Measurements from ENCODE around the gene TXNRD2. TPM values are rescaled to one million over a fixed set of nuclear protein-coding genes. Genes with fewer than 3 reads are reported as not detected.

TXNRD2 gene
- total RNA-seq, 1 donor from 2014 or later: 11.7 TPM

GRCh38 chr22:19857382-19857781 lies 84.2 kb downstream of the TXNRD2 start:
- no peak for ATAC-seq

- peak; percentile 16 for ATAC-seq
These were observed 85.9 kb downstream of the TXNRD2 start for GRCh38 chr22:19855504-19856409.

DNA sequence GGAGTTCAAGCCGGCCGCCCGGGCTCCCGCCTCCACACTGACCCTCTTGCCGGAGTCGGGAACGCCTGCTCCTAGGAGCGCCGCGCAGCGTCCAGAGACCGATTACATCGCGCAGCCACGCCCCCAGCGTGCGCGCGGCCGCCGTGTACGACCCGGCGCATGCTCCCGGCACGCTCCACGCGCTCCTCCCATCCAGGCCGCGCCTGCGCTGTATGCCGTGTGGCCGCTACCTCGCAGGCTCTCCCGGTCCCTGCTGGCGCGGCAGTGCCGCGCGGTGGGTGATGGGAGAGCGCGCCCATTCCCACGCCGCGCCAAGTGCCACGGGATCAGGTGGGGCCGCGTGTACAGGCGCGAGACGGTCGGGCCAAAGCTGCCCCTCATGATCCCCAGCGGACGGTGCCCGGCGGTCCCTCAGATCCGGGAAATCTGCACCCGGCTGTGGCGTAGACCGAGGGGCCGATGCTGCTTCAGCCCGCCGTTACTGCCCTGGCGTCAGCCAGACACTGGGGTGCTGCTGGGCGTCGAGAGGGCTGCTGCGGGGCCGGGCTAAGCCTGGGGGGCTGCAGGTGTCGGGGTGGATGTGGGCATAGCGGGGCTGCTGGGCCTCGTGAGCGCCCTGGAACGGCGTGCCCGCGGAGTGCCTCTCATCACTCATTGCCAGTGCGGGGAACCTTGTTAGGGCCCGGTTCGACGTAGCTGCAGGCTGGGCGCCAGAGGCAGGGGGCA lies 86.7 kb downstream of the TXNRD2 start, which contains the start of the genes GNB1L and RTL10:
TSS of gene GNB1L (minus strand) at position 97 of the 726 bp plus-strand sequence. CDS start 33,519 bp downstream, outside the sequence.
TSS of gene RTL10 (minus strand) at position 97 of the 726 bp plus-strand sequence. CDS start 2,613 bp downstream, outside the sequence.
- peak; percentile 93 for ATAC-seq

DNA sequence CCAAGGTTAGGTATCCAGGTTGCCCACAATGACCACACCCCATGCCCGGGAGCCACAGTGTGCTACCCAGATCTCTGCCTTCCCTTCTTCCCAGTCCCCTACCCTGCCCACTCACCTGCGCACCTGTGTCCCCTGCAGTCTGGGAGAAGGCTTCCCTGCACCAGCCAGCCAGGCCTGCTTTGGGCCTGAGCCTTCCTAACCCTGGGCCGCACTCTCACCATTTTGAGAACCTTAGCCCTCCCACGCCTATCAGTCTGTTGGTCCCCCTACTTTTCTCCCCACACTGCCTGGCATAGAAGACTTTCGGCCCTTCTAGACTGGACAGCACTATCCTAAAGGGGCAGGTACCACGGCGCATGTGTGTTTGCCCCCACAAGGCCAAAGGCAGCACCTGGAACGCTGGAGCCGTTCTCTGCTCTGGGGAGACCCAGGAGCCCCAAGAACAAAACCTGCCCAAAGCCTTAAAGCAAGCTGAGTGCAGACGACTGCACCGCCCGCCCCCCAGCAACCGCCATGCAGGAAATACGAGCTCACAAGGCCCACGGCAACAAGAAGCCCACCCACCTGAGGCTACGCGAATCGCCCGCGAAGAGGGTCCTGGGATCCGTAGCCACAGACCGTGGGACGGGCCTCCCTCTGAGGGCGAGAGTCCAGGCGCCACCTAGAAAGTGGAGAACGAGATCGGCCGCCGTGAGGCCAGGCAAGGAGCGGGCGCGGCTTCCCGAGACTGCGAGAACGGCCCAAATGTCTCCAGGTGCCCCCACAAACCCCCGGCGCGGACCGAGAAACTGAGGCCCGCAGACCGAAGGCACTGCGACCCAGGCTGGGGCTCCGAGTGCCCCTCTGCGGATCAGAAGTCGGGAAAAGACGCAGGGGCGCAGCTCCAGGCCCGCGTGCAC lies 87.5 kb downstream of the TXNRD2 start:
- ATAC-seq: no peak

DNA sequence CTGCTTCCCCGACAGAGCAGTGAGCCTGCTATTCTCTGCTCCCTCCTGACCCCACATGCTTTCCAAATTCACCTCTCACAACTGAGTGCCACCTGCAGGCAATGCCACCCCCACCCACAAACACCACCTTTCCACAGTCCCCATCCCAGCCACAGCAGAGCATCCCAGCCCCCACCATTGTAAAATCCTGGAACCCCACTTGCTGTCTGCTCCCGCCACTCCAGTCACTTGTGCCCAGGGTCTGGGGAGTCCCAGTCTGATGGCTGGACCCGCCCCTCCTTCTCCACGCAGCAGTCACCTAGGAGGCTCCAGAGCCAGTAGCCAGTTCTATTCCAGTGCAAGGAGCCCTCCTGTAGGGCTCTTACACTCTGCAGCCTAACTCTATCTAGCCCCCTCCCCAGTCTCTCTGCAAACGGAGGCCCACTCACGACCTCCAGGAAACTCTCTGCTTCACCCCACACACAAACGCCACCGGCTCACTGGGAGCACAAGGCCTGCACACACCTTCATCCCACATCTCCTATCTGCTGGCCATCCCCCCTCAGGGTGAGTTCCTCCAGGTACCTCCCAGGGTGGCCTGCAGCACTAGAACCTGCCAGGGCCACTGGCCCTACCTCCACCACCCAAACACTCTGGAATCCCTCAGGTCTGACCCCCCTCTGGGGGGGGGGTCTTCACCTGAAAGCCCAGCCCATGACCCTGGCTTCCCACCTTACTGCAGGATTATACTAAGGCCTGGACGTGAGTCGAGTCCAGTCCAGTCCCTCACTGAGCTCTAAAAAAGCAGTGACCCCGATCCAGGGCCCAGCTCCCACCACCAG lies 88.3 kb downstream of the TXNRD2 start:
- ATAC-seq: no peak

- ATAC-seq: no peak
These were observed 89.3 kb downstream of the TXNRD2 start for GRCh38 chr22:19852177-19852781.

GRCh38 chr22:19851291-19852176 lies 90.1 kb downstream of the TXNRD2 start:
- ATAC-seq: no peak

DNA sequence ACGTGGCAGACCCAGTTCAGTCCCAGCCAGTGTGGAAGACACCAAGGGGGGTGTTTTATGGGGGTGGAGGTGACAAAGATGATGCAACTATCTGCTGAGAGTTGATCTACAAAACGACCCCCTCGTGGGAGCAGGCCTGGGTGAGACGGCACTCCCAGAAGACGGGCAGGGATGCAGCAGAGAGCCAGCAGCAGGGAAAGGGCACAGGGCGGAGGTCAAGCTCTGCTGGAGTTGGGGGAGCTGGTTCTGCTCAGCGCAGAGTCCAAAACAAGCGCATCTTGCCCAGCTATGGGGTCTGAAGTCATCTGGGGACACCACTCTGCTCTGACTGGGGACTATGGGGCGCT lies 90.9 kb downstream of the TXNRD2 start:
- no peak for ATAC-seq

GRCh38 chr22:19849835-19850762 lies 91.5 kb downstream of the TXNRD2 start:
- ATAC-seq: peak; percentile 55

DNA sequence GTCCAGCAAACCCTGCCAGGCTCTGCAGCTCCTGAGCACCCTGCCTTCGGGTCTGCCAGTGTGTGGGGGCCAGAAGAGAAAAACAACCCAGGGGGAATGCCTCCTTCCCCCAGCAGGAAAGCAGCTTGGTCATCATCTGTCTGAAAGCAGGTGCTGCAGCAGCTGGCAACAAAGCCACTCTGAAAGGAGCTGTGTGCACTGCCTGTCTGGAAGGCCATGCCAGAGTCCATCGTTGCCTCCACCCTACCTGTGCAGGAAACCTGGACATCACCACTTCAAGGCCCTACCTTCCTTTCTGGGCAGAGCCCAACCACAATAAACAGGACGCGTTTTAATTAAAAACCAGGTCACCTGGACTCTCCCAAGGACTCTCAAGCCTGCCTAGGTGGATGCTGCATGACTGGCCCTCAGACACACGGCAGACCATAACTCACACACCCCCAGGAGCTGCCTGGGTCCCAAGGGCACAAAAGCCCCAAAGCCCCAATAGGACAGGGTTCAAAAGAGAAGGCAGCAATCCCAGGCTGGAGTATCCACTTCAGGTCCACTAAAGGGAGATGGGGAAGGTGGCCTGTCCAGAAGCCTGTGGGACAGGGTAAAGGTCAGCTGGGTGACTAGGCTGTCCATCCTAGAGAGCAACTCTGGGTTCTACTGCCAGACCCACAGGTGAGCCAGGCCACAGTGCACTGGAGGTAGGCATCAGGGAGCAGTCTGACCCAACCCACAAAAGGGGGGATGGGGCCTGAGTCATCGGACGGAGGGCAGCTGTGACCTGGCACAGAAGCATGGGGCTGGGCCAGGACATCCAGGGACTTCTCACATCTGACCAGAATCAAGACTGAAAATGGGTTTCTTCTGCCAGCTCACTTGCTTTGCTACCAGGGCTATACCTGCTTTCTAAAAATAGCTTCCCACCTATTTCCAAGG lies 93.1 kb downstream of the TXNRD2 start:
- ATAC-seq: peak; percentile 53

DNA sequence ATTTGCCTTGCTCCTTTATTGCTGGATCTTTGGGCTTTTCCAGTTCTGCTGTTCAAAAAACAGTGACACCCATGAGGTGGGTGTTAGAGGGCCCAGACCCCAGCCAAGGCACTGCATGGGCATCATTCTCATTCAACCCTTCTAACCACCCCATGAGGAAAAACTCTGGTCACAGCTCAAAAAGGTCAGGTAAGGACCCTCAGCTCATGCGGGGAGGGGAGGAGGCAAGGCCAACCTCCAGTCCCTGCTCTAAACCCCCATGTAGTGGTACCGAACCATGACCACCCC lies 94.3 kb downstream of the TXNRD2 start:
- no peak for ATAC-seq

GRCh38 chr22:19846620-19847344 lies 94.8 kb downstream of the TXNRD2 start:
- no peak for ATAC-seq

DNA sequence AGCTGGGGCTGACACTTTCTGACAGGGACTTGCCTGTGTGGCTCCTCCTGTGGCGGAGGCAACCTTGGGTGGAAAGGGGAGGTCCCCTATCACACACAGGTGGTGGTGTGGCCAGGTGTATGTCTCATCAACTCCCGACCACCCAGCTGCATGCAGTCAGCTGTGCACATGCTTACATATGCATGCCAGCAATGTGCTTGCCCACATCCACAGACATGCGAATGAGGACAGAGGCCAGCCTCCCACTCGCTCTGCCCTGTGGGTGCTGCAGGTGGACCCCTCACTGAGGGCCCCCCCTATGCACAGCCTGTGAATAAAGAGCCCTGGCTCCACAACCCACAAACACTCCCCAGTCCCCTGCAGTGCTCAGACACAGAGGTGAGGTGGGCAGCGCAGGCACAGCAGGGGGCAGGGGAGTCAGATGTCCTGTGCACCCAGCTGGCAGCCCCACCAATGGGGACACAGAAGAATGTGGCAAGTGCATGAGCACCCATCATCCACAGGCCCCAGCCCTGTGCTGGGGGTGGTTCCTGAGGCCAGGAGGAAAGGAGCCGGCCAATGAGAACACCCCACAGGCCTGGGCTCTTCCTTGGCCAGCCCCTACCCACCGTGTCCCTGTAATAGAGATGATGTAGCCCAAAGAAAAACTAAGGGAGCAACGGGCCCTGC lies 96.4 kb downstream of the TXNRD2 start:
- no peak for ATAC-seq

DNA sequence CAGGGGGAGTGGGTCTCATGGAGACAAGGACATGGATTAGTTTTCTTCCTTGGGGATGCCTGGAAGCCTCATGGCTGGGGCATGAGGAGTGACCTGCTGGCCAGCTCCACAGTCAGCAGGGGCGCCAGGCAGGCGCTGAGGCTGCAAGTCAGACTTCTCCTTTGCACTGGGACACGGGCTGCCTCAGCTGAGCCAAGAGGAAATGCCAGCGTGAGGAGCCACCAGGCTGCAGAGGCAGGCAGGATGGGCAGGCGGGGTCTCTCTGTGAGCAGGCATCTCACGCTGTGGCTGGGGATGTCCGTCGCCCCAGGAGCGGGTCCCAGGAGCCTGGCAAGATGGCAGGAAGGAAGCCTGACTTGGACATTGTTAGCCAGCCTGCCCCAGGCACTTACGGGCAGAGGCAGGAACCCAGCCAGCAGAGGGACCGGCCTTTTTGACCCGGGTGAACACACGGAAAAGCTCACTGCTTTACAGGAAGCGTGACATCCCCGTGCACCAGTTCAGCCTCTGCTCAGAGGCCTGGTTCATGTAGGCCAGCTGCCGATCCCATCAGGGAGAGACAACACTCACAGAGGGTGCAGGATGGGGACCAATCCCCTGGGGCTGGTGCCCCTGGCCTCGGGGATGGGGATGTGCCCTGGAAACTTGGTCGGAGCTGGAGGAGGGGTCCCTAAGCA lies 97.1 kb downstream of the TXNRD2 start:
- ATAC-seq: peak; percentile 52

DNA sequence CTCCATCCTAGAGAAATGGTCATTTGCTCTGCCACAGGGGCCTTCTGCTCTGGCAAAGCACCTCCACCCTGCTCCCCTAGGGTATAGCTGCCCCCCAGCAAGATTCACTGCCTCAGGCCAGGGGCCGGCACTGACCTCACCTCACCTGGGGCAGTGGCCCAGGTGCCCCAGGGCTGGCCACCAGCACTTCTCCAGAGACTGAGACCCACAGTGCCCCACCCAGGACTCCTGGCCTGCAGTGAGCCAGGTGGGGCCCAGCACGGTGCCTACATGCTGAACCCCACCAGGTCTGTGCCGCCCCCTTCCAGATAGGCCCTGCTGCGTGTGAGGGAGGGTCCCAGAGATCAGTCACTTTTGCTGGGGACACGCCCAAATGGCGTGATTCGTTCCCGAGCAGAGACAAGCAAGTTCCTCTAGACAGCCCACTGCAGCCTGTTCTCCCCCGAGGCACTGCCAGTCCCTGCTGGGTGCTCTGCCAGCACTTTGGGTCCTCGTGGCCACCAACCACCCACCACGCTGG lies 97.7 kb downstream of the TXNRD2 start:
- no peak for ATAC-seq

Data from esophagus mucosa (tissue), 1 donor.